Forelimb muscle (tissue), 1 donor: ENCODE measurements around the gene SENP6. TPM values are rescaled to one million over a fixed set of nuclear protein-coding genes. Genes with fewer than 3 reads are reported as not detected.

Experiments used
- DNase-seq: peaks from one replicate; pipeline ENCODE4 v3.0.0-alpha.2; 2013; ENCODE audit warnings: low read depth
- polyA plus RNA-seq: library from polyadenylated mRNA; unstranded; fragments of 120-200 nt; gene quantifications from one replicate; pipeline ENCODE4 v1.2.1, GENCODE V29; 2013; ENCODE audit not compliant: insufficient read length

The SENP6 gene
- polyA plus RNA-seq, 1 donor = 70.0 TPM

DNA sequence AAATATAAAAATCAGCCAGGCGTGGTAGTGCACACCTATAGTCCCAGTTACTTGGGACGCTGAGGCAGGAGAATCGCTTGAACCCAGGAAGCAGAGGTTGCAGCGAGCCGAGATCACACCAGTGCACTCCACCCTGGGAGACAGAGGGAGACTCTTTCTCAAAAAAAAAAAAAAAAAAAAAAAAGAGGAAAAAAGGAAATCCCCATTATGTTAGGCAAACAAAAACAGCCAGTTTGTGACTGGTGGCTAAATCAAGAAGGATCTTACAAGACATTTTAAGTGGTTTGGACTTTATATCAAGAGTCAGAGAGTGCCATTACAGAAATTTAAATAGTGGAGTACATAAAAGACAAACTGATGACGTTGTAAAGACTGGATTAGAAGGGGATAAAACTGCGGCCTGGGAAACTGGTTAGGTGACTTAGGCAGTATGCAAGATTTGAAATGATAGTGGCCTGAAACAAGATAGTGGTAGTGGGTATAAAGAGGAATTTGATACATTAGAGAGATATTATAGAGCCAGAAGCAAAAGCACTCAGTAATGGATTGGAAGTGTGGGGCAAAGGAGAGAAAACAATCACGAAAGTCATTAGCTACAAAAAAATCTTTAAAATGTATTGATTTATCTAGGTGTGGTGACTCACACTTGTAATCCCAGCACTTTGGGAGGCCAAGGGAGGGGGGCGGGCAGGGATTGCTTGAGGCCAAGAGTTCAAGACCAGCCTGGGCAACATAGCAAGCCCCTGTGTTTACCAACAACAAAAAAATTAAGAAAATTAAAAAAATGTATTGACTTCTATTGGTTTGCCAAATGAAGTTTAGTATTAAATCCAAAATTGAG, 145.7 kb downstream of the SENP6 start:
- DNase-seq = no peak

DNA sequence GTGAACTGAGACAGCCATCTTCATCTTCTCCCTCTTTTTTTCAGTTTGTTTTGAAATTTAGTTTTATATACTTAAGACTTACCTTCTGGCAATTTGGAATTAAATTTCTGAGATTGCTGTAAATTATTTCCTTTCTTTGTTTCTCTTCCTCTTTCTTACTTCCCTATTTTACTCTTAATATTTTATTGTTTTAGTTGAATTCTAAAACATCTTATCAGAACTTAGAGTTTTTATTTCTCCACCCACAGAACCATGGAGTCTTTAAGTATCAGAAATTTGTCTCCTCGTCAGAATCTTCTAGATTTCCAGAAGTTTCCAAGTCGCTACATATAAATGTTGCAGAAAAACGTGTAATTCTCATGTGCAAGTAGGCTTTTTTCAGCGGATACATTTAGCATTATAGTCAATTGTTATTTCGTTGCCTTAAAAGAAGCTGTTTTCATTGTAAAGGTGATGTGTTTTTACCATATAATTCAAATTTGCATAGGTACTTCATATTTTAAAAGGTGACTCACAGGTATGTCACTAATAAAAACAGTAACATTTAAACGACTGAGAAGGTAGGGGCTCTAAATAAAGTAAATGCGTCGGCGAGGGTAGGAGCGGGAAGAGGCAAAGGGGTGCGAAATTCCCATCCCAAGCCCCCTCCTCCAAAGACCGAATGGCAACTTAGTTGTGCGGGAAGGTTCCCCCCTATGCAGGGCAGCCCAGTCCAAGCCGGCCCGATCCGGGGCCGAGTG, 146.5 kb downstream of the SENP6 start:
- no peak for DNase-seq

GRCh38 chr6:75748743-75749538, 147.3 kb downstream of the SENP6 start, which contains the start of gene MYO6:
Gene MYO6 (plus strand): TSS chr6:75749239. CDS start chr6:75817548, 68,309 bp downstream.
- peak; percentile 41 for DNase-seq

DNA sequence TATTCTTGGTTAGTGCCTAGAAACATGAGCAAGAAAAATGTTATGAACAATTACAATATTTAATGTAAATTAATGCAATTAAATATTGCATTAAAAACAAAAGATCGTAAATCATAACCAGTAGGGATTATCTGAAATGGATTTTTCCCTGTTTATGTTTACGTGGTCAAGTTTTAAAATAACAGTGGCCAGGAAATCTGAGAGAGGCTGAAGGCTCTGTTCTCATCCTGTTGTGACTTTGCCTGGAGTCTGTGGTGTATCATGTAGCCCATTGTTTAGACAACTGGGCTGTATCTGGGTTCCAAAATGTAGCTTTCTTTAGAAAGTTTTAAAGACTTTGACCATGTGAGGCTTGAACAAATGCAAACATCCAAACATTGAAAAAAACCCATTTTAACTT, 149.8 kb downstream of the SENP6 start:
- no peak for DNase-seq

DNA sequence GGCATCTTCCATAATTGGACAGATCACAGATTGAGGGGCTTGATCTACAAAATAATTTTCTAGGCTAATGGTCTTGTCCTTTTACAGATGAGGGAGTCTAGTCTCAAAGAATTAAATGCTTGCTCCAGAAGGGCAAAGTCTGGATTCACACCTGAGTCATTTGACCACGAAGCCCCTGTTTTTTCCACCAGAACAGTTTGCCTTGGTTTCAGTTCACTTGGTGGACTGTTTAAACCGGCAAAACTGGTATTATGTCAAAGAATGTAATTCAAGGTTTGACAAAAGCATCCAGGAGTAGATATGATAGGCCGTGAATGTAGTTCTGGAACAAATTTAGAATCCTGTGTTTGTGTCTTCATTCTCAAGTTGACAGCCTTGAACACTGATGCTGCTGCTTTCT, 150.7 kb downstream of the SENP6 start:
- no peak for DNase-seq

GRCh38 chr6:75755704-75756103, 154.0 kb downstream of the SENP6 start:
- no peak for DNase-seq

DNA sequence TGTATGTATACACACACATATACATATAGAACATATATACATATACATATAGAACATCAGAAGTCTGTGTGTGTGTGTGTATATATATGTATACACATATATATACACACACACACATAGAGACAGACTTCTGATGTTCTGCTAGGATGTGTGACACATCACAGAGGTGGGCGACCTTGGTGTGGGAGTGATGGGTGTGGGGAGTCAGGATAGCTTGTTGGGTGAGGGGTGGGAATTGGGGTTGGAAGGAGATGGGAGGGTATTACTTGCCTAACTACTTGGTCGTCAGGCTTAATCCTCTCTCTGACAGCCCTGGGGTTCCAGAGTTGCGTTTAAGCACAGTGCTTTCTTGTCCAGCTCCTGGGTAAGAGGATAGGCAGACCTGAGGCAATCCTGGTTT, 155.6 kb downstream of the SENP6 start:
- no peak for DNase-seq

- DNase-seq = no peak
These were observed 156.4 kb downstream of the SENP6 start for GRCh38 chr6:75758061-75758460.

- DNase-seq = no peak
These were observed 157.5 kb downstream of the SENP6 start for GRCh38 chr6:75759207-75759606.

GRCh38 chr6:75760320-75760719, 158.6 kb downstream of the SENP6 start:
- DNase-seq = no peak

GRCh38 chr6:75761489-75761888, 159.8 kb downstream of the SENP6 start:
- no peak for DNase-seq

GRCh38 chr6:75762063-75762462, 160.4 kb downstream of the SENP6 start:
- DNase-seq = no peak

- DNase-seq = no peak
These were observed 164.7 kb downstream of the SENP6 start for GRCh38 chr6:75766387-75766786.

Other genes starting within 250 kb of the SENP6 start
- gene FILIP1, start 108.1 kb upstream of the SENP6 start, polyA plus RNA-seq = 57.6 TPM
- 5.8 TPM for gene MYO6, start 147.4 kb downstream of the SENP6 start, polyA plus RNA-seq